Measurements from ENCODE around the gene PSMC3IP. TPM values are rescaled to one million over a fixed set of nuclear protein-coding genes. Genes with fewer than 3 reads are reported as not detected.

PSMC3IP gene
- total and polyA plus RNA-seq, 2 of the 4 experiments (the other 2 are of a cell fraction), result 5.6 to 9.8 TPM

- TF ChIP-seq RFX5 (IDR thresholded peaks at IDR 0.05; ENCODE audit: low read depth, low read length) (no peak), FOS (IDR thresholded peaks at IDR 0.05; ENCODE audit: low read depth, low read length) (peak; percentile 29; the same call in 1 of the 2 replicates)
These were observed at the start of gene PSMC3IP (continued) for GRCh38 chr17:42577532-42578281.

- intact Hi-C loops (cut with micrococcal nuclease), result no loop called here
- Histone ChIP-seq H3K4ac (ENCODE audit: low read depth, low read length) (no peak overlapping the region), H3K56ac (ENCODE audit: extremely low read depth, insufficient read depth, low read length) (no peak overlapping the region), H2AK9ac (replicated peaks; ENCODE audit: low read depth, low read length, poor library complexity) (peak overlapping the region; percentile 23), H3K79me1 (ENCODE audit: low read depth in 1 of 2, low read length in 2 of 2) (no peaks in the 10 kb centered on the region), H3K27ac (ENCODE audit: insufficient read depth, low read length) (no peak overlapping the region), H4K8ac (ENCODE audit: low read depth in 2 of 2, low read length in 2 of 2) (no peak overlapping the region), H3K9me3 (ENCODE audit: control insufficient read depth, insufficient read depth, low read length) (no peaks in the 10 kb centered on the region), H2BK5ac (ENCODE audit: low read depth, low read length, poor library complexity, severe bottlenecking) (no peak overlapping the region), H2BK120ac (ENCODE audit: low read depth, low read length) (no peak overlapping the region), H3K14ac (replicated peaks; ENCODE audit: low read depth, low read length) (no peak overlapping the region), H2AK5ac (ENCODE audit: low read depth, low read length) (no peak overlapping the region), H3K27me3 (ENCODE audit: control insufficient read depth, insufficient read depth, low read length) (peaks cover 8% of the 10 kb centered on the region), H3K9me1 (ENCODE audit: insufficient read depth, low read length) (no peaks in the 10 kb centered on the region), H3K36me3 (ENCODE audit: control insufficient read depth, insufficient read depth, low read length) (no peaks in the 10 kb centered on the region), H3K4me3 (ENCODE audit: insufficient read depth, low read depth, low read length) (no peak overlapping the region), H2BK15ac (ENCODE audit: low read depth, low read length) (no peak overlapping the region), H2BK20ac (ENCODE audit: low read depth, low read length) (no peak overlapping the region), H4K91ac (ENCODE audit: insufficient read depth, low read depth, low read length) (no peak overlapping the region), H3K4me2 (ENCODE audit: low read depth, low read length) (no peak overlapping the region), H2AFZ (replicated peaks; ENCODE audit: low read length, poor library complexity) (no peak overlapping the region), H3K9ac (ENCODE audit: low read depth, low read length) (no peak overlapping the region), H3K4me1 (ENCODE audit: control insufficient read depth, insufficient read depth, low read length) (no peaks in the 10 kb centered on the region), H4K20me1 (ENCODE audit: insufficient read depth, low read length) (no peaks in the 10 kb centered on the region), H3K23ac (ENCODE audit: low read depth, low read length) (no peak overlapping the region), H3K18ac (ENCODE audit: low read depth, low read length) (no peak overlapping the region), H4K5ac (ENCODE audit: low read depth, low read length) (no peak overlapping the region)
- ChIA-PET CTCF (interaction anchor here (0.7 kb wide), 1 partner anchor 59 kb away, joined by 3 read pairs; no protein-coding TSS in a partner anchor), POLR2A (ENCODE audit: unreplicated experiment) (no interaction called here)
- TF ChIP-seq RFX5 (IDR thresholded peaks at IDR 0.05; ENCODE audit: low read depth, low read length), result no peak
- TF ChIP-seq RAD21 (IDR thresholded peaks at IDR 0.05; ENCODE audit: low read length), result no peak
- TF ChIP-seq RCOR1 (IDR thresholded peaks at IDR 0.05; ENCODE audit: insufficient replicate concordance, low read length), result no peak
- no peak for TF ChIP-seq FOS (IDR thresholded peaks at IDR 0.05; ENCODE audit: low read depth, low read length)
- no peak for TF ChIP-seq CTCF (conservative IDR thresholded peaks at IDR 0.05; ENCODE audit: low read depth, low read length)
- dilution Hi-C loops (cut with HindIII; ENCODE audit: low sequenced_read_pairs, unreplicated experiment), result no loop called here
- WGBS, 2 experiments (ENCODE audit: extremely low coverage in 2 of 2, insufficient read length in 1 of 2), result no CpG with 5 or more reads among the region's 7 CpGs
- BruUV-seq (replicated peaks), result no TSS peak
- no peak for ATAC-seq (ENCODE audit: low read depth)
- in situ Hi-C loops (cut with MboI; ENCODE audit: low sequenced_read_pairs), result no loop called here
- DNase-seq, result peak; percentile 38
These were observed 46.4 kb upstream of the PSMC3IP start for GRCh38 chr17:42623732-42624596.
